CD4-positive, alpha-beta T cell treated with Interleukin-17A for 4 hours (primary cell): ENCODE data around the gene YAF2.
"Not testable (repeated sequence)": the region's sequence is repeated elsewhere in the genome, so short reads cannot be mapped to it uniquely, and the experiment has no call there.

Experiments used
- DNase-seq: peaks from one replicate; pipeline ENCODE4 v3.0.0-alpha.2; 2020; ENCODE audit warnings: mixed read lengths

Gene YAF2

DNA sequence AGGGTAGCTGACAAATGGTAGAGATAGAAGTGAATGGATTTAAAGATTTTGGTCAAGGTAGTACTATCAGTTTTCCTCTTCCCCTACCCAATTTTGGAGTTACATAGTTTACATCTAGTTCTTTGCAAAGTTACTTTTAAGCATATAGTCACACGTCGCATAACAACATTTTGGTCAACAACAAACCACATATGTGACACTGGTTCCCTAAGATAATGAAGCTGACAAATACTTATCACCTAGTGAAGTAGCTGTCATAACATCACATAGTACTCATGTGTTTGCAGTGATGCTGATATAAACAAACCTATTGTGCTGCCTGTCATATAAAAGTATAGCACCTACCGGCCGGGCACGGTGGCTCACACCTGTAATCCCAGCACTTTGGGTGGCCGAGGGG, 45.4 kb downstream of the YAF2 start:
- DNase-seq: no peak

DNA sequence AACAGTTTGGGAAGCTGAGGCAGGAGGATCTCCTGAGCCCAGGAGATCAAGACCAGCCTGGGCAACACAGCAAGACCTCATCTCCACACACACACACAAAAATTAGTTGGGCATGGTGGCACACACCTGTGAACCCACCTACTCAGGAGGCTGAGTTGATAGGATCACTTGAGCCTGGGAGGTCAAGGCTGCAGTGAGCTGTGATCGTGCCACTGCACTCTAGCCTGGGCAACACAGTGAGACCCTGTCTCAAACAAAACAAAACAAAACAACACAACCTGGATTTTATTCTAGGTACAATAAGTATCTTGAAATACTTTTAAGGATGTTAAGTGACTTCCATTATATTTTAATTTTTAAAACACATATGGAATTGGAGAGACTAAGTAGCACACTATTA, 45.8 kb downstream of the YAF2 start:
- DNase-seq: no peak

DNA sequence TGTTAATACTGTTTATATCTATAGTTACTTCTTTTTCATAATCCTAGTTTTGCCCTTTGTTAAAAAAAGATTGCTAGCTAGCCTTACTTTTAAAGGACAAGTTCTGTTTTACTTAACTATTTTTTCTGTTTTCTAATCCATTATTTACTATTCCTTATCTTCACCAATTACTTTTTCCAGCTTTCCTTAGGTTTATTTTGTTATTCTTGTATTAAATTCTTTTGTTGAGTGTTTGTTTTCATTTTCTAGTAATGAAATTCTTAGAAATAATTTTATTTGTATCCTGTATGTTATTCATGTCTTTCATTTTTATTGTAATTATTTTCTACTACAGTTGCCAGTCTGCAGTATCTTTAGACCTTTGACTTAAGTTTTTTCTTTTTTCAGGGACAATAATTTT, 47.7 kb downstream of the YAF2 start:
- no peak for DNase-seq

DNA sequence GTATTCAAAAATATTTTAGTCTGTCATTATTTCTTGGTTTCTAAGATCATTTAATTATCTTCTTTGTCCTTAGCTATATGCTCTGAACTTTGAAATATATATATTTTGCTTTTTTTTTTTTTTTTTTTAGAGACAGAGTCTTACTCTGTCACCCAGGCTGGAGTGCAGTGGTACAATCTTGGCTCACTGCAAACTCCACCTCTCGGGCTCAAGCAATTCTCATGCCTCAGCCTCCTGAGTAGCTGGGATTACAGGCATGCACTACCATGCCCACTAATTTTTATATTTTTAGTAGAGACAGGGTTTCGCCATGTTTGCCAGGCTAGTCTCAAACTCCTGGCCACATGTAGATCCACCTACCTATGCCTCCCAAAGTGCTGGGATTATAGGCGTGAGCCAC, 49.8 kb downstream of the YAF2 start:
- DNase-seq: not testable (repeated sequence)

DNA sequence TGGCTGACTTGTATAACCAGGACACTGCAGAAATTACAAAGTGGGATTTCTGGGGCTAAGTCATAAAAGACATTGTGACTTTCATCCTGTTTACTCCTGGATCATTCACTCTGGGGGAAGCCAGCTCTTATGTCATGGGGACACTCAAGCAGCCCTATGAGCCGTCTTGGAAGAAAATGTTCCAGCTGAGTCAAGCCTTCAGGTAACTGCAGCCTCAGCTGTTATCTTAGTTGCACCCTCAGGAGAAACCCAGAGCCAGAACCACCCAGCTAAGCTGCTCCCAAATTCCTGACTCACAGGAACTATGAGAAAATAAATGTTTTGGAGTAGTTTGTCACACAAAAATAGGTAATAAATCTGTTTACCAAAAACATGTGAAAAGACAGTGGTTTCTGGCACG, 50.2 kb downstream of the YAF2 start:
- DNase-seq: no peak

DNA sequence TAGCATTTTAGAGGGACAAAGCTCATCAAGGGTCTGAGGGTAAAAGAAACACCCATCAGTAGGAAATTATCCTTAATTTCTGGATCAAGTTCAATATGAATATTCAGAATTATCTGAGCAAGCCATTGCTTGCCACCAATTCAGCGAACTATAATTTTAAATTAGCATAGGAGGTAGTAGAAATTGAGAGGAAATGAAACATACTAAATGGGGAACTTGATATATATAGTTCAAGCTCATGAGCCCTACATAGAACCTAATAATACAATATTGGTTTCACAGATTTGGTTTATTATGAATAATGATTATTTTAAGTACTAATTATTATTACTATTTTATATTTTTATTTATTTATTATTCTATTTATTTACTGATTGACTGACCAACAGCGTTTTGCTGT, 51.3 kb downstream of the YAF2 start:
- no peak for DNase-seq

DNA sequence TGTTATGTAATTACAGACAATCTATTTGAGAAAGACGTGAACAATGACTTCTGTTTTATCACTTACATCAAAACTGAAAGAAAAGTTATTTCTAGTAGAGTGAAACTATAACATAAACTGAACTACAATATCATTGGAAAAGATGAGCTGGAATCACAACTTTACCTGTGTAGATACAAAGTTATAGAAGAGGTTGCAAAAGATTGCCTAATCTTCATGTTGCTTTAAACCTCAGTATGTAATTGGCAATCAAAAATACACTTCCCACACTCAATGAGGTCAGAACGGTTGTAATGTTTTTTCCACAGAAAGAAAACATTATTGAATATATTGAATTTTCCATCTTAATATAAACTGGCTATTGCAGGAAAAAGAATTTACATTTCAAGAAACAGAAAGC, 55.7 kb downstream of the YAF2 start:
- no peak for DNase-seq

DNA sequence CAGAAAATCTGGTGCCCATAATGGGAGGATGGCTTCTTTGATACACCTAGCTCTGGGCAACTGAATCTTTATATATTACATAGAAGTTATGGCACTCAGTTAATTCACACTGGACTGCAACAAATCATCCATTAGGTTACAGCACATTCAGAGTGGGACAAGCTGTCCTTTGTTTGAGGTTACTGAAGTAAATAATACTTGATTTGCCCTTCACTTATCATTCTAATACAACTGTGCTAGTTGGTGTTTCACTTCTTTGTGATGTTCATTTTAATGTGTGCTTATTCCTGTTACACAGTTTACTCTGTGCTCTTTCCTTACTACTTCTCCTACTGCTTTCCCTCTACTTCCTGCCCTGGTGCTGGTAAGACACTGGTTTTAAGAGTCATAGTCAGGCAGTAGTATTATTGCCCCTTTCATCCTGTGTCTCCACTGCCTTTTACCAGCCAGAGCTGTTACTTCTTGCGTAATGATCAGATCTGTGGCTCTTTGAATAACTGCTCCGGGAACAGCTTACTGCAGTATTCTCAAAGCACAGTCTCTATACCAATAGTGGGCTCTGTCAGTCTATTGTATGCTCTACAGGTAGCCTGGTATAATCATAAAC, 57.0 kb downstream of the YAF2 start:
- no peak for DNase-seq

DNA sequence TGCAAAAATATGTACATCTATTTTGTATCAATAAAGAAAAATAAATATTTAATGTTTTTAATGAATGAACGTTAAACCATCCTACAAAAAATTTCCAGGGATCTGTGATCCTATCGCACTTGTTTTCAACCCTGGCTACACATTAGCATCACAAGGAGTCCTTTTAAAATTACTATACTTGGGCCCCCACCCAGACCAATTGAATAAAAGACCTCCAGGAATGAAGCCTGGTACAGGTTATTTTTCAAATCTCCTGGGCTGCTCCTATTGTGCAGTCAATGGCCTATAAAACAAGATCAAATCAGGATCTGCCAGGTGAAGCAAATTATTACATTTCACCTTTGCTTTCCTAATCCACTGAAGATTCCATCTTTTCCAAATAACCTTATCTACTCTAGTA, 59.9 kb downstream of the YAF2 start:
- no peak for DNase-seq

DNA sequence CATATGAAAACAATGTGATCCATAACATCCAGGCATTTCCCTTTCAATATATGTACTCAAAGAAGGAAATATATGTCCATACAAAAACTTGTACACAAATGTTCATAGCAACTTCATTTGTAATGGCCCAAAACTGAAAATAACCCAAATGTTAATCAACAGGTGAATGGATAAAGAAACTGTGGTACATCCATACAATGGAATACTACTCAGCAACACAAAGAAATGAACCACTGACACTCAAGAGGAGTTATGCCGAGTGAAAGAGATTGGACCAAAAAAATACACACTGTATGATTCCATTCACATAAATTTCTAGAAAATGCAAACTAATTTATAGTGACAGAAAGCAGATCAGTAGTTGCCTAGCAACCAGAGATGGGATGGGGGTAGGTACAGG, 63.1 kb downstream of the YAF2 start:
- DNase-seq: no peak

DNA sequence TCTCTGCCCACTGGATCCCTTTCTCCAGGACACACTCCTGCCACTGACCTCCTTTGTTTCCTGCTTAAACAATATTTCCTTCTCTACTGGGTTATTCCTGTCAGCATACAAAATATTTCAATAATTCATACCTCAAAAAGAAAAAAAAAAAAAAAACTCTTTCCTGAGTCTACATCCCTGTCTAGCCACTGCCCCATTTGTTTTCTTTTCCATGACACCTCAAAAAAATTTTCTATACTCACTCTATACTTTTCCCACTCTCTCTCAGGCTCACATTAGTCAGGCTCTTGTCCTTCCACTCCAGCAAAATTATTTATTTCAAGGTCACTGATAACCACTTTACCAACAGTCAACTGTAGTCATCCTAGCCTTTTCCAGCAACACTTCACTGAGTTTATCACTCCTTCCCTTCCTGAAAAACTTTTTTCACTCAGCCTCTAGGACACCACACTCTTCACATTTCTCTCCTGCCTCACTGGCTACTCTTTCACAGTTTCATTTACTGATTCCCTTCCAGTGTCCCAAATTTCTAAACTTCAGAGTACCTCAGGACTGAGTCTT, 64.0 kb downstream of the YAF2 start:
- DNase-seq: no peak

DNA sequence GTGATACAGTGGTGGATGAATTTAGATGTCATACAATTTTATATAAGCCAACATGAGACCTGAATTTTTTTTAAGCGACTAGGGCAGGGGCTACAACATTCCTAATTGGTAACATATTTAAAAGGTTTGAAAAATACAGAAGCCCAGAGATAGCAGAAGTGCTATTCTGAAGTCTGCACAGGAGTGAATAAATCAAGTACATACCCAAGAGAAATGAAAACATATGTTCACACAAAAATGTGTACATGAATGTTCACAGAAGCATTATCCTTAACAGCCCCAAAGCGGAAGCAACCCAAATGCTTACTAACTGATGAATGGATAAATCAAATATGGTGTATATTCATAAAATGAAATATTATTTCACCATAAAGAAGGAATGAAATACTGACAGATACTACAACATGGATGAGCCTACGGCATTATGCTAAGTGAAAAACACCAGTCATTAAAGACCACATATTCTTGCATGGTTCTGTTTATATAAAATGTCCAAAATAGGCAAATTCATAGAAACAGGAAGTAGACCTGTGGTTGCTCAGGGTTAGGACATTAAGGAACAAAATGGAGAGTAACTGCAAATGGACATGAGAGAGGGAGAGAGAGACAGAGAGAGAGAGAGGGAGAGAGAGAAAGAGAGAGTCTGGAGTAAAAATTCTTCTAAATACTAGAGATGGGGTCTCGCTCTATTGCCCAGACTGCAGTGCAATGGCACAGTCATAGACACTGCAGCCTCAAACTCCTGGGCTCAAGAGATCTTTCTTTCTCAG, 65.4 kb downstream of the YAF2 start:
- DNase-seq: no peak

DNA sequence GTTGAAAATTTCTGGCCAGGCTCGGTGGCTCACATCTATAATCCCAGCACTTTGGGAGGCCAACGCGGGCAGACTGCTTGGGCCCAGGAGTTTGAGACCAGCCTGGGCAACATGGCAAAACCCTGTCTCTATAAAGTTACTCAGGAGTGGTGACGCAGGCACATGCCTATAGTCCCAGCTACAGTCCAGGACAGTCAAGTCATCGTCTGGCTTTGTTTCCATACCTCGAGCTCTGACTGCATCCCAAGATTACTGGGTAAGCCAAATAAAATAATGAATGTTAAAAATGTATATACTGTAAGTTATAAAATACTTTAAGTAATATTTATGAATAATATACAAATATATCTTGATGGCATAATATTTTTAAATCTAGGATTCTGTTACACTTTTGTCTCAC, 70.3 kb downstream of the YAF2 start:
- no peak for DNase-seq

DNA sequence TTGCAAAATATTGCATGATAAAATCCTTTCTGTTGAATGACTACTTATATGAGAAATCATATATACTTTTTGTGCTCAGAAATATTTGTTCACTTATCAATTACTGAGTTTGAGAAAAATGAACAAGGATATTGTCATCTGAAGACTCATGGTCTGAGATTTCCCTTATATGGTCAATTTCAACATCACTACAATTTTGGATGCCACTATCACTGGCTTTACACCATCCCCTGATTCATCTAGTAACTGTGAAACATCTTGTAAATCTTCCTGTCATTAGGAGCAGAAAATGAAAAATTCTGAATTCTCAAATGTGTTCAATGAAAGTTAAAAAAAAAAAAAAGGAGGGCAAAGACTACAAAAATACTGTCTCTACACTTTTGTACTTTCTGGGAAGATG, 71.5 kb downstream of the YAF2 start:
- no peak for DNase-seq

DNA sequence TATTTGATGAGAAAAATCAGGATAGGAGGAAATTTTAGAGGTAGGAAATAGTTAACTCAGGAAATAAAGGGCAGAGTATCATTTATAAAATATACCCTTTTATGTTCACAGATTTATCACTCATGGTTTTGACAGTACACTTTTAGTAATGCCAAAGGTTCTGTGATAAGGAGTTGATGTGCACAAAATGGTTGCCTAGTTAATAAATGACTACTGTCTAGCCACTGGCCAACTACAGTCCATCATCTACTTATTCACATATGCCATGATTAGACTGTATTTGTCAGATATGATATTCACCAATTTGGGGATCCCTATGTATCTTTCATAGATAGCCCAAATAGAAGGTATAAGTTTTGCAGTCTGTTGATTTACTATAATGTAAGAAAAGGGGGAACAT, 74.1 kb downstream of the YAF2 start:
- no peak for DNase-seq

DNA sequence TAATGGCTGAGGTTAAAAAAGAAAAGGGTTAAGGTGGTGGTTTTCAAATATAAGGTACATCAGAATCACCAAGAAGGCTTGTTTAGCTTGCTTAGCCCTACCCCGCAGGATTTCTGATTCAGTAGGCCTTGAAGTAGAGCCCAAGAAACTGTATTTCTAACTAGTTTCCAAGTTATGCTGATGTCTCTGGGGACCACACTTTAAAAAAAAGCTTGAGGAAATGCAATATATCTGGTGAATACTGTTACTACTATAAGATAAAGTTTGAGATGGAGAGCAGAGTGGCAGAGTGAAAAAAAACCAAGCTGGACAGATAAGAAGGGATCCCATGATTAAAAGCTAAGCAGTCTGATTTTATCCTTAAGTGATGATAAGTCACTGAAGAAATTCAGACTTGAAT, 75.1 kb downstream of the YAF2 start:
- DNase-seq: no peak

DNA sequence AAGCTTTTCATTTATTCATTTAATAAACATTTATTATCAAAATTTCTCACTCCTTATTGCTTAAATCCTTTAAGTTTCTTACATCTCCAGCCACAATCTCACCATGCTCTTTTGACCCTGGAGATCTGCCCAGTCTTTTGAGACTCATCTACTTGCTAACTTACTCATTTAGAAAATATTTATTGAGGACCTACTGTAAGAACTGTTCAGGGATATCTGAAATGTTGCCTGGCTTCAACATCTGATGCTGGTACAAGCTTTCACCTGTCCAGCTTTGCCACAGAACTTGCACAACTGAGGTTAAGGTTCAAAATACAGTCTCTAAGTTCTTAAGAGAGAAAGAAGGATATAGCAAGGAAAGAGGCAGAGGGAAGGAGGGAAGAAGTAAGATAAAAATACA, 75.9 kb downstream of the YAF2 start:
- DNase-seq: no peak

DNA sequence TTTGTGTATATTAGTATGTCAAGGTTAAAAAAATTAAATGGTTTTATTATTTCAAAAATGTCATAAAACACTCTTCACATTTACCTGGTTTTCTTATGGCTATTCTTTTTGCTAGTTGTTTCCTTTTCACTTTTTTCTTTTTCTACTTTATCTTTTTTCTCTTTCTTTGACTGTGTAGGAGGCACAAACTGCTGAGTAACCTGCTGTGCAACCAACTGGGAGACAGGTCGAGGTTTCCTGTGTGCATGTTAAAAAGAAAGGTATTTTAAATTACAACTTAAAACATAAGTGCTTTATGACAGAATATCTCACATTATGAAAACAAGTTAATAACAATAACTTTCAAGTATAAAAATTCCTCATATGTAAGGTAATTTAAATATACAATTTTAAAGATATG, 76.5 kb downstream of the YAF2 start:
- no peak for DNase-seq

DNA sequence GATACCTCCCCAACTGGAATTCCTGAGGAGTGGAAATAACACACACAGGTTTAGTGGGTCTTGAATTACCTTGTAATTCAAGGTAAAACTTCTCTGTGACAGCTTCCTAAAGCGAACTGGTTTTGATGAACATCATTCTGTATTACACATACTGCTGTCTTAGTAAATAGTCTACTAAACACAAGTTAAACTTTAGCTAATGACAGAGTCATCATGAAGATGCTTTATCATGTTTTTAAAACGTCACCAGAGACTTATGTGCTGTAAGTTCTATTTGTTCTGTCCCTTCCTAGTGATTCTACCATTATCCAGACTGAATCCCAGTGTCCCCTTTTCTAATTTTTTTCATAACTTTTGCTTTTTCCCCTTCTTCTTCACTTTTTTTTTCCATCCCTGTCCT, 81.8 kb downstream of the YAF2 start:
- no peak for DNase-seq

DNA sequence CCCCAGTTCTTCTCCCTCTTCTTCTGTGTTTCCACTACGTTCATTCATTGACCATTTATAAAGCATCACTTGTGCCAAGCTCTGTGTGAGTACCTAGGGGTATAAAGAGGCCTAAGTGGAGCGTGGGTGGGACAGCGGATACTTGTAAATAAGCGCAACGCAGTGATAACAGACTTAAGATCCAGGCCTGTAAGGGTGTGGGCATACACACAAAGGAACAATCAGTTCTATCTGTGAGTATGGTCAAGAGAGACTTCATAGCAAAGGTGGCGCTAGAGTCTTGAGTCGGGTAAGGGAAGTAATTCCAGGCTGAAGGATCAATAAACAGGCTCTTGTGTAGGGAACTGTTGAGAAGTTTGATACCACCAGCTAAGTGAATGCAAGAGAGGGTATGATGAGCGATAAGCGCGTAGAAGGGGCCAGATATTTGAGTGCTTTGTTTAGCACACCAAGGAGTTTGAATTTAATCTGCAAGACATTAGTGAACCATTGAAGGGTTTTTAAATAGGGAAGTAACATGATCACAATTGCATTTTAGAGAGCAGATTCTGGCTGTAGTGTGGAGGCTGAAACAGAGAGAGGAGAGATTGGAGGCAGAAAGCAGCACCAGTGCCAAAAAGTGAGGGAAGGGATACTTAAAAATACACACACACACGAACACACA, 92.4 kb downstream of the YAF2 start:
- no peak for DNase-seq

DNA sequence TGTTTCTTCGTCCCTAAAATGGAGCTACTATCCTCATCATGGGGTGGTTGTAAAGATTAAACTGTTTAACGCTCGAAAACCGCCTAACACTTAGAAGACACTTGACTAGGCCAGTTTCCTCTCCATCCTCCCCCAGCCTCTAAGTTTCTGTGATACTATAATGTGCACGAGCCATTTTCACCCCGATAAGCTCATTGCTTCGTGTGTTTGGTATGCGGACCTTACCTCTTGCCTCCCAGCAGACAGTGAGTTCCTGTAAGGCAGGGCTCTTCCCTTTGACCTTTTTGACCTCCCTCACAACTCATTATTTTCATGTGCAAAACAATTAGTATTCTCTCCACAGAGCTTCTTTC, 92.9 kb downstream of the YAF2 start:
- DNase-seq: peak; percentile 9

DNA sequence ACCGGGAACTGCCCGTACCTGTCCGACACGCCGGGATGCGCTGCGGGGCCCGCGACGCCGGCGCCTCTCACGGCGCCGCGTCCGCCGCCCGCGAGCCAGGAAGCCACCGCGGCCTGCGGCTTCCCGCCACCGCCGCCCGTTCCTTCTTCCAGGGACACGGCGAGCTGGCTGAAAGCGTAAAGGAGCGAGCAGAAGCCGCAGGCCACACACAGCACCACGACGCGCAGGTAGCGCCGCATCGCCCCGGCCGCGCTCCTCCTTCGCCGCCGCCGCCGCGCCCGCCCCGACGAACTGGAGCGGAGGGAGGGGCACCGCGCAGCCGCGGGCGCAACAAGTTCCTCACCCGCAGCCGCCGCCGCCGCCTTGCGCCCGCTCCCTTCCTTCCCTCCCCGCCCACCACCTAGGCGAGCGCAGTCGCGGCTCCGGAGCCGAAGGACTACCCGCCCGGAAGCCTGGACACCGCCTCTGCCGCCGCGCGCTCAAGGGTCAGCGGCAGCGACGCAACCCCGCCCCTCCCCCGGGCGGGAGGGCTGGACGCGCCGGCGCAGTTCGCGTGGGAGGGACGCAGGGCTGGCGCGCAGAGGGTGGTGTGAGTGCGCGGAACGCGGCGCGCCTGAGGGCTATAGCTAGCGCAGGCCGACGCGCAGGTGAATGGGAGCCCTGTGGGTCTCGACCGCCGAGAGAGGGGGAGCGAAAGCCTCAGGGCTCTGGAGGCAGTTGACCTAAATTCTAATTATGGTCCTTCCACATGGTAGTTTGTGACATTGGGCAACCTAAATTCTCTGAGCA, 93.4 kb downstream of the YAF2 start, which contains the start of gene GXYLT1:
Gene GXYLT1, minus strand, starts transcription at position 467 of the 789 bp plus-strand sequence. Its CDS starts 228 bp downstream, at position 239.
- peak; percentile 86 for DNase-seq

DNA sequence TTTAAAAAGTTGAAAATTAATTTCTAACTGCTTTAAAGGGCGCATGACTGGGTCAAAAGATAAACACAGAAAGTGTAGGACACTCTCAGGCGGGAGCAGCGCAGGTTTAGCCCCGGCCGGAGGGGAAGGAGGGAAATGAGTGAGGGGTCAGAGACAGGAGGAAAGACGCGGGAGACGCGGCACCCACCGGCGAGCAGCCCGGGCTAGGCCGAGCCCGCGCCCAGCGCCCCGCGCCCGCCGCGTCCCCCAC, 94.0 kb downstream of the YAF2 start:
- DNase-seq: no peak
